Transverse colon (tissue), 4 donors: Measurements from ENCODE around the gene CGB3. TPM values are rescaled to one million over a fixed set of nuclear protein-coding genes. Genes with fewer than 3 reads are reported as not detected.
"Not testable (repeated sequence)": the region's sequence is repeated elsewhere in the genome, so short reads cannot be mapped to it uniquely, and the experiment has no call there.

Source experiments
- DNase-seq: peaks from one replicate; pipeline ENCODE4 v3.0.0-alpha.2; 2019
- H3K27ac ChIP-seq, 4 donors: fragments of 200-600 bp; sonication (generic); 2 replicates each; pipeline ENCODE4 v1.5.1; 2016 to 2018; ENCODE audit warnings: inconsistent platforms in 4 of 4
- H3K27me3 ChIP-seq: fragments of 200-600 bp; sonication (generic); 2 replicates; pipeline ENCODE4 v1.5.1; 2017; ENCODE audit warnings: inconsistent platforms
- H3K36me3 ChIP-seq, 4 donors: fragments of 200-600 bp; sonication (generic); 2 replicates each; pipeline ENCODE4 v1.5.1; 2017 to 2019; ENCODE audit warnings: inconsistent platforms in 4 of 4
- H3K4me1 ChIP-seq, 4 donors: fragments of 200-600 bp; sonication (generic); 2 replicates each; pipeline ENCODE4 v1.5.1; 2017 to 2020; ENCODE audit warnings: inconsistent platforms in 4 of 4
- H3K4me3 ChIP-seq, 4 donors: fragments of 200-600 bp; sonication (generic); 1 replicate in 1 of 4; 2 replicates in 3 of 4; pipeline versions ENCODE4 v1.5.1 to v1.6.1; 2017 to 2019; ENCODE audit warnings: inconsistent platforms in 4 of 4
- H3K9me3 ChIP-seq, 2 donors: fragments of 200-600 bp; sonication (generic); 2 replicates each; pipeline ENCODE4 v1.5.1; 2017 to 2019; ENCODE audit warnings: inconsistent platforms in 2 of 2
- EP300 ChIP-seq: sonication (generic); formaldehyde crosslinking; IDR thresholded peaks from one replicate; pipeline ENCODE4 v1.6.1; 2017; ENCODE audit warnings: antibody characterized with exemption, low read depth
- WGBS, 2 donors: methylation state at CpG; one replicate each; pipeline ENCODE4 v1.1.5; 2018; ENCODE audit warnings: low coverage in 1 of 2; 5-methylcytosine and 5-hydroxymethylcytosine counted together
- in situ Hi-C, 4 donors: fragments of 200-750 bp; cut with MboI; loops; one replicate each; pipeline versions ENCODE4 v1.15.0 to v1.15.1; 2017; ENCODE audit warnings: low sequenced_read_pairs in 3 of 4, low pct_ligation_motif_present in 1 of 4, low pct_unique_long_range_greater_than_20kb in 1 of 4
- intact Hi-C: fragments of 100-400 bp; cut with DNase I; formaldehyde crosslinking; loops from one replicate; pipeline ENCODE4 v1.15.1; 2023; ENCODE audit warnings: low total_unique reads
- total RNA-seq, 4 donors: library from RNA; depleted of rRNA; stranded (reverse); fragments of >200 nt; gene quantifications; one replicate each; pipeline ENCODE4 v1.1.0, GENCODE V29; 2016
- TF ChIP-seq, protein P1 (sequence below), 5 experiments: fragments of 200-600 bp in 3 of 5; fragments of 450-650 bp in 2 of 5; sonication (generic) in 3 of 5; IDR thresholded peaks; 1 replicate in 2 of 5; 2 replicates in 3 of 5; pipeline ENCODE4 v1.5.1; 2016 to 2017; ENCODE audit warnings: antibody characterized with exemption in 5 of 5, inconsistent platforms in 3 of 5, mild to moderate bottlenecking in 2 of 5, moderate library complexity in 1 of 5

Gene CGB3
- total RNA-seq, 4 donors from 2014 or later = not detected

DNA sequence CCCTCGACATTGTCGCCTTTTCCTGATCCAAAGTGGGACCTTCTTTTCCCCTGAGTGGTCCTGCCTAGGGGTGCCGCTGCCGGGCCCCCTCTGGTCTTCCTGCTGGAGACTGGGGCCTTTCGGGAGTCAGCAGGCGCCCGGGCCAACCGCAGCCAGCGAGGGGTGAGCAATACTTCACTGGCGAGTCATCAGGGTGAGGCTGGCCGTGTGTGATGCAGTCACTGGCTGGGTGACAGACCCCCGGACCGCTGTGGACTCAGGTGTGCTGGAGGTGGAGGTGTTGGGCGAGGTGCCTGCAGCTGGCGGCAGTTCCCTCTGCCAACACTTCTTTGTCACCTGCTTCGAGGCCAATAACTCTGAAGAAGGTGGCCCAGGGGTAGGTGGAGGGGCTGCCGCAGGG is 18.0 kb upstream of the CGB3 start:
- 70% methylated on average over 17 of the region's 17 CpGs; no CpG with 5 or more reads in 1 of the 2 donors for WGBS, 2 donors
- H3K27ac ChIP-seq = no peak overlapping the region
- no peak for TF ChIP-seq EP300
- no peaks in the 10 kb centered on the region for H3K27me3 ChIP-seq
- intact Hi-C loops = no loop called here
- H3K4me1 ChIP-seq = no peaks in the 10 kb centered on the region
- no peak for DNase-seq
- in situ Hi-C loops = no loop called here
- H3K4me3 ChIP-seq = no peak overlapping the region
- H3K9me3 ChIP-seq = no peaks in the 10 kb centered on the region
- no peaks in the 10 kb centered on the region for H3K36me3 ChIP-seq

DNA sequence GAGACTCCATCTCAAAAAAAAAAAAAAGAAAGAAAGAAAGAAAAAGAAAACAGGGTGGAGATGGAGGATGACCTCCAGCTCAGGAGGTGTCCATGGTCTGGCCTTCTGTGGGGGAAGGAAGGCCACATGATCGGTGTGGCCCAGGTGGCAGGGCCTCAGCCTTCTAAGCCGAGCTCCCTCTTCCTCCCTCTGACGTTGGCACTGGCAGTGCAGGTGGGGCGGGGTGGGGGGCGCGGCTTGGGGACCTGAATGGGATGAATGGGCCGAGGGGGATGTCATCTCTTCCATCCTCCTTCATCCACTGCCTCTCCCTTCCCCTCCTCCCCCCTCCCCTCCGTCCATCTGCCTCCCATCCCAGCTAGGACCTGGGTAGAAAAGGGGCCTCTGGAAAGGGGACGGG is 15.6 kb upstream of the CGB3 start:
- in situ Hi-C loops, H3K4me3 ChIP-seq, H3K27me3 ChIP-seq, H3K4me1 ChIP-seq, H3K36me3 ChIP-seq, DNase-seq, intact Hi-C loops, H3K9me3 ChIP-seq, H3K27ac ChIP-seq: not testable (repeated sequence)
- WGBS, 2 donors = 50% methylated on average over 9 of the region's 9 CpGs; no CpG with 5 or more reads in 1 of the 2 donors

DNA sequence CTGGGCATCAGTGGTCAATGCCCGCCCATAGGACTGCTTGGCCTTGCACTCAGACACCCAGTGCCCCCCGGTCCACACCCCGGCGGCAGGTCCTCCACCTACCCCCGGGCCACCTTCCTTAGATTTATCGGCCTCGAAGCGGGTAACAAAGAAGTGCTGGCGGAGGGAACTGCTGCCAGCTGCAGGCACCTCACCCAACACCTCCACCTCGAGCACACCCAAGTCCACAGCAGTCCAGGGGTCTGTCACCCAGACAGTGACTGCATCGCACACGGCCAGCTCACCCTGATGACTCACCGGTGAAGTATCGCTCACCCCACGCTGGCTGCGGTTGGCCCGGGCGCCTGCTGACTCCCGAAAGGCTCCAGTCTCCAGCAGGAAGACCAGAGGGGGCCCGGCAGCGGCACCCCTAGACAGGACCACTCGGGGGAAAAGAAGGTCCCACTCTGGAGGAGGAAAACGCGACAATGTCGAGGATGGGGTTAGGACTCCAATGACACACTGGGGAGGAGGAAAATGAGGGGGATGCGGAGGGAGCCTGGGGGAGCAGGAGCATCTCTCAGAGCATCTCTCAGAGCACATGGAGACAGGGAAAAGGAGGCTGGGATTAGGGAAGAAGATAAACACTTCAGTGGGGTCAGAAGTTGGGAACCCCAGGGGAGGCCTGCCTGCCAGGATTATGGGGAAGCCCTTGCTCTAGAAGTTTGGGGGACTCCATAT is 14.6 kb upstream of the CGB3 start:
- H3K27me3 ChIP-seq, H3K9me3 ChIP-seq, H3K36me3 ChIP-seq, in situ Hi-C loops, H3K4me1 ChIP-seq, DNase-seq, H3K4me3 ChIP-seq, intact Hi-C loops, H3K27ac ChIP-seq: not testable (repeated sequence)
- 75 to 83% methylated on average over 4 to 26 of the region's 26 CpGs for WGBS, 2 donors

DNA sequence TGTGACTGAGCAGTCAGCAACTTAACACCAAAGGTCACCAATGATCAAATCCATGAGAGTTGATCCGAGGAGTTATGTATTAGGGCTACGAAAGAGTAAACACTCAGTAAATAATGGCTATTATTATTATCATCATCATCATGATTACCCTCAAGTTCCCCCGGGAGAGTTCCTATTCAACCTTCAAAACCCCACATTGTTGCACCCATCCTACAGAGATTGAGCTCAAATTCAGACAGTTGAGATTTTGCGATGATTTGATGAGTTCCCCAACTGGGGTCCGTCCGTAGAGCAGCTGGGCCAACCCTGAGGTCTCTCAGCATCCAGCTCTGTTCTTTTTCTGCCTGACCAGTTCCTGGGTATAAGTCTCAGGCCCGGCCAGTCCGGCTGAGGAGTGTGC is 14.0 kb upstream of the CGB3 start:
- H3K9me3 ChIP-seq, H3K27me3 ChIP-seq, in situ Hi-C loops, H3K27ac ChIP-seq, H3K4me1 ChIP-seq, intact Hi-C loops, DNase-seq, H3K4me3 ChIP-seq, H3K36me3 ChIP-seq: not testable (repeated sequence)
- 86% methylated on average over 8 of the region's 8 CpGs; no CpG with 5 or more reads in 1 of the 2 donors for WGBS, 2 donors

DNA sequence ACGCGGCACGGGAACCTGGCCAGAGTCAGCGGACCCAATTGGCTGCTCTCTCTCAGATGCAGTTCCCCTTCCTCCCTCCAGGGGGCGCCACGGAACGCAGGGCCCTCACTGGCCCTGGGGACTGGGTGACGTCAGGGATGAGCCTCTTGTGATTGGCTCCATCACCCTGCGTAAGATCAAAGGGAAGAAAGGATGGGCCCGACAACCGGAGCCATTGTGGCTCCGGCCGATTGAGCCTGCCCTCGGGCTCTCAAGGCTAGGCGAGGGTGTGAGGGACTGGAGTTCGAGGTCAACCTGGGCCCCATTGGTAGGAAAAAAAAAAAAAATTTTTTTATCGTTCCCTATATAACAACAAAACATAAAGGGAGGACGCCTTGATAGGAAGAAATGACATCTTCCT is 12.7 kb upstream of the CGB3 start, which contains the start of gene CGB1:
TSS of gene CGB1 (minus strand) at position 81 of the 400 bp plus-strand sequence. CDS start 184 bp downstream, outside the sequence.
- H3K4me1 ChIP-seq, H3K9me3 ChIP-seq, H3K36me3 ChIP-seq, in situ Hi-C loops, H3K4me3 ChIP-seq, H3K27ac ChIP-seq, H3K27me3 ChIP-seq, DNase-seq, intact Hi-C loops: not testable (repeated sequence)
- TF ChIP-seq, protein P1, sequence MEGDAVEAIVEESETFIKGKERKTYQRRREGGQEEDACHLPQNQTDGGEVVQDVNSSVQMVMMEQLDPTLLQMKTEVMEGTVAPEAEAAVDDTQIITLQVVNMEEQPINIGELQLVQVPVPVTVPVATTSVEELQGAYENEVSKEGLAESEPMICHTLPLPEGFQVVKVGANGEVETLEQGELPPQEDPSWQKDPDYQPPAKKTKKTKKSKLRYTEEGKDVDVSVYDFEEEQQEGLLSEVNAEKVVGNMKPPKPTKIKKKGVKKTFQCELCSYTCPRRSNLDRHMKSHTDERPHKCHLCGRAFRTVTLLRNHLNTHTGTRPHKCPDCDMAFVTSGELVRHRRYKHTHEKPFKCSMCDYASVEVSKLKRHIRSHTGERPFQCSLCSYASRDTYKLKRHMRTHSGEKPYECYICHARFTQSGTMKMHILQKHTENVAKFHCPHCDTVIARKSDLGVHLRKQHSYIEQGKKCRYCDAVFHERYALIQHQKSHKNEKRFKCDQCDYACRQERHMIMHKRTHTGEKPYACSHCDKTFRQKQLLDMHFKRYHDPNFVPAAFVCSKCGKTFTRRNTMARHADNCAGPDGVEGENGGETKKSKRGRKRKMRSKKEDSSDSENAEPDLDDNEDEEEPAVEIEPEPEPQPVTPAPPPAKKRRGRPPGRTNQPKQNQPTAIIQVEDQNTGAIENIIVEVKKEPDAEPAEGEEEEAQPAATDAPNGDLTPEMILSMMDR (IDR thresholded peaks at IDR 0.05) = peak in 2 of 5 experiments; percentile 18 to 21
- 59% methylated on average over 18 of the region's 18 CpGs; no CpG with 5 or more reads in 1 of the 2 donors for WGBS, 2 donors

DNA sequence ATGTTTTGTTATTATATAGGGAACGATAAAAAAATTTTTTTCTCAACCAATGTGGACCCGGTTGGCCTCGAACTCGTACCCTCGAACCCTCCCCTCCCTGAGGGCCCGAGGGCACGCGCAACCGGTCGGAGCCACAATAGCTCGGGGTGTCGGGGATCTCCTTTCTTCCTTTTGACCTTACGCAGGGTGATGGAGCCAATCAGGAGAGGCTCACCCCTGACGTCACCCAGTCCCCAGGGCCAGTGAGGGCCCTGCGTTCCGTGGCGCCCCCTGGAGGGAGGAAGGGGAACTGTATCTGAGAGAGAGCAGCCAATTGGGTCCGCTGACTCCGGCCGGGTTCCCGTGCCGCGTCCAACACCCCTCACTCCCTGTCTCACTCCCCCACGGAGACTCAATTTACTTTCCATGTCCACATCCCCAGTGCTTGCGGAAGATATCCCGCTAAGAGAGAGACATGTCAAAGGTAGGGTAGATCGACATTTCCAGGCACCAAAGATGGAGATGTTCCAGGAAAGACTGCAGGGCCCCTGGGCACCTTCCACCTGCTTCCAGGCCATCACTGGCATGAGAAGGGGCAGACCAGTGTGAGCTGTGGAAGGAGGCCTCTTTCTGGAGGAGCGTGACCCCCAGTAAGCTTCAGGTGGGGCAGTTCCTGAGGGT is 7.6 kb upstream of the CGB3 start, which contains the start of gene CGB2:
TSS of gene CGB2 (plus strand) at position 249 of the 660 bp plus-strand sequence. CDS start at position 455, 206 bp downstream.
- H3K9me3 ChIP-seq, in situ Hi-C loops, intact Hi-C loops, H3K27me3 ChIP-seq, H3K36me3 ChIP-seq, H3K27ac ChIP-seq, H3K4me1 ChIP-seq, H3K4me3 ChIP-seq, DNase-seq: not testable (repeated sequence)
- TF ChIP-seq, protein P1 (IDR thresholded peaks at IDR 0.05) = peak in 1 of 5 experiments; percentile 26
- WGBS, 2 donors = 45 to 93% methylated on average over 2 to 26 of the region's 28 CpGs

DNA sequence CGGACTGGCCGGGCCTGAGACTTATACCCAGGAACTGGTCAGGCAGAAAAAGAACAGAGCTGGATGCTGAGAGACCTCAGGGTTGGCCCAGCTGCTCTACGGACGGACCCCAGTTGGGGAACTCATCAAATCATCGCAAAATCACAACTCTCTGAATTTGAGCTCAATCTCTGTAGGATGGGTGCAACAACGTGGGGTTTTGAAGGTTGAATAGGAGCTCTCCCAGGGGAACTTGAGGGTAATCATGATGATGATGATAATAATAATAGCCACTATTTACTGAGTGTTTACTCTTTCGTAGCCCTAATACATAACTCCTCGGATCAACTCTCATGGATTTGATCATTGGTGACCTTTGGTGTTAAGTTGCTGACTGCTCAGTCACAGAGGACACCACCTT is 6.2 kb upstream of the CGB3 start:
- WGBS, 2 donors = 86 to 91% methylated on average over 1 to 4 of the region's 8 CpGs

DNA sequence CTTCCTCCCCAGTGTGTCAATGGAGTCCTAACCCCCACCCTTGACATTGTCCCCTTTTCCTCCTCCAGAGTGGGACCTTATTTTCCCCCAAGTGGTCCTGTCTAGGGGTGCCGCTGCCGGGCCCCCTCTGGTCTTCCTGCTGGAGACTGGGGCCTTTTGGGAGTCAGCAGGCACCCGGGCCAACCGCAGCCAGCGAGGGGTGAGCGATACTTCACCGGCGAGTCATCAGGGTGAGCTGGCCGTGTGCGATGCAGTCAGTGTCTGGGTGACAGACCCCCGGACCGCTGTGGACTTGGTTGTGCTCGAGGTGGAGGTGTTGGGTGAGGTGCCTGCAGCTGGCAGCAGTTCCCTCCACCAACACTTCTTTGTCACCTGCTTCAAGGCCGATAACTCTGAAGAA is 5.6 kb upstream of the CGB3 start:
- WGBS, 2 donors = 91% methylated on average over 14 of the region's 14 CpGs; no CpG with 5 or more reads in 1 of the 2 donors
- H3K9me3 ChIP-seq, in situ Hi-C loops, H3K36me3 ChIP-seq, H3K4me3 ChIP-seq, H3K27ac ChIP-seq, DNase-seq, H3K4me1 ChIP-seq, intact Hi-C loops, H3K27me3 ChIP-seq: not testable (repeated sequence)

More for the DNA sequence above, 6.2 kb upstream of the CGB3 start:
- H3K36me3 ChIP-seq, H3K27me3 ChIP-seq, H3K9me3 ChIP-seq, in situ Hi-C loops, H3K27ac ChIP-seq, DNase-seq, H3K4me3 ChIP-seq, H3K4me1 ChIP-seq, intact Hi-C loops: not testable (repeated sequence)
